ENCODE data around the gene SH2D4B.

SH2D4B gene

DNA sequence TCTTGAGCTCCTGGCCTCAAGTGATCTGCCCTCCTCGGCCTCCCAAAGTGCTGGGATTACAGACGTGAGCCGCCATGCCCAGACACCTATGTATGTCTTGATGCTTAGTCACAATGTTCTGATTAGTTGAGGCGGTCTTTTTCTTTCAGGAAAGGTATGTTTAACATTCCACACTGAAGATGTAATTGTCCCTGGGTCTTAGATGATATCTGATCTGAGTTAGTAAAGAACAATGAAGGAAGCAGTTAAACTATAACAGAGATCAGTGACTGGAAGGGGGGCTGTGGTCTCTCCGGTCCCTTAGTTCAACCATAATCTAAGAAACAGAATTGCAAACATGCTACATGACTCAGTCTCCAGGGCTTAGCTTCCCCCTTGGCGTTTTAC is 31.5 kb upstream of the SH2D4B start:
- TF ChIP-seq, protein P1, sequence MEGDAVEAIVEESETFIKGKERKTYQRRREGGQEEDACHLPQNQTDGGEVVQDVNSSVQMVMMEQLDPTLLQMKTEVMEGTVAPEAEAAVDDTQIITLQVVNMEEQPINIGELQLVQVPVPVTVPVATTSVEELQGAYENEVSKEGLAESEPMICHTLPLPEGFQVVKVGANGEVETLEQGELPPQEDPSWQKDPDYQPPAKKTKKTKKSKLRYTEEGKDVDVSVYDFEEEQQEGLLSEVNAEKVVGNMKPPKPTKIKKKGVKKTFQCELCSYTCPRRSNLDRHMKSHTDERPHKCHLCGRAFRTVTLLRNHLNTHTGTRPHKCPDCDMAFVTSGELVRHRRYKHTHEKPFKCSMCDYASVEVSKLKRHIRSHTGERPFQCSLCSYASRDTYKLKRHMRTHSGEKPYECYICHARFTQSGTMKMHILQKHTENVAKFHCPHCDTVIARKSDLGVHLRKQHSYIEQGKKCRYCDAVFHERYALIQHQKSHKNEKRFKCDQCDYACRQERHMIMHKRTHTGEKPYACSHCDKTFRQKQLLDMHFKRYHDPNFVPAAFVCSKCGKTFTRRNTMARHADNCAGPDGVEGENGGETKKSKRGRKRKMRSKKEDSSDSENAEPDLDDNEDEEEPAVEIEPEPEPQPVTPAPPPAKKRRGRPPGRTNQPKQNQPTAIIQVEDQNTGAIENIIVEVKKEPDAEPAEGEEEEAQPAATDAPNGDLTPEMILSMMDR (IDR thresholded peaks at IDR 0.05; ENCODE audit: control insufficient read depth, extremely low read depth, insufficient read depth): no peak
- H3K4me3 ChIP-seq (ENCODE audit: low read depth, low read length): no peak overlapping the region
- no peak for DNase-seq (ENCODE audit: low read depth)

DNA sequence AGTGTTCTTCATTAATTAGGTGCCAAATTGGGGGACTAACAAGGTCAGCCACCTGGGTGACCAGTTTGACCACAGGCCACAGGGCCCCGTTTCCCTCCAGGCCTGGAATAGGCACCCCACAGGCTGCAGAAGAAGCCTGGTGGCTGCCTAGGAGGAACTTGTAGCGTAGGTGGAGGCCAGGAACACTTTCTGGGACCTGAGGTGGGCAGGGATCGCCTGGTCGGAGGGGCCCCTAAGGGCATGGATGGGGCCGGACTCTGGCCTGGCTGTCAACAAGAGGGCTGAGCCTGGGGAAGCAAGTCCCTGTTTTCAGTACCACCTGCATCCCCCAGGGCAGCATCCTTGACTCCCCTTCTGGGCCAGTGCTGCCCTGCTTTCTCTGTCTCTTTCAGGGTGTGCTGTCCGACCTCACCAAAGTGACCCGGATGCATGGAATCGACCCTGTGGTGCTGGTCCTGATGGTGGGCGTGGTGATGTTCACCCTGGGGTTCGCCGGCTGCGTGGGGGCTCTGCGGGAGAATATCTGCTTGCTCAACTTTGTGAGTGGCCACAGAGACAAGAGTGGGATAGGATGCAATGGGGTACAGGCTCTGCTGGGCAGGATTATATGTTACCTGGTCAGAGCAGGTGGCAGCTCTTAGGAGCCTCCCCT is 30.7 kb upstream of the SH2D4B start:
- no peak for DNase-seq (ENCODE audit: low read depth)
- no peak overlapping the region for H3K4me3 ChIP-seq (ENCODE audit: low read depth, low read length)
- TF ChIP-seq, protein P1 (IDR thresholded peaks at IDR 0.05; ENCODE audit: control insufficient read depth, extremely low read depth, insufficient read depth): no peak

DNA sequence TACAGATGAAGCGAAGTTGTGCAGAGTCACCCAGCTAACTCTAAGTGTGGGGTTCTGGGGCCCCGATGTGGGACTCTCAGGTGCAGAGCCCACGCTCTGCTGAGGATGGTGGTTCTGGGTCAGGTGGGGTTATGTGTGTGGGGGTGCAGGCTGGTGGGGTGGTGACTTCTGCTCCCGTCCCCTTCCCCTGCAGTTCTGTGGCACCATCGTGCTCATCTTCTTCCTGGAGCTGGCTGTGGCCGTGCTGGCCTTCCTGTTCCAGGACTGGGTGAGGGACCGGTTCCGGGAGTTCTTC is 28.6 kb upstream of the SH2D4B start:
- TF ChIP-seq, protein P1 (IDR thresholded peaks at IDR 0.05; ENCODE audit: control insufficient read depth, extremely low read depth, insufficient read depth): no peak
- H3K4me3 ChIP-seq (ENCODE audit: low read depth, low read length): no peak overlapping the region

DNA sequence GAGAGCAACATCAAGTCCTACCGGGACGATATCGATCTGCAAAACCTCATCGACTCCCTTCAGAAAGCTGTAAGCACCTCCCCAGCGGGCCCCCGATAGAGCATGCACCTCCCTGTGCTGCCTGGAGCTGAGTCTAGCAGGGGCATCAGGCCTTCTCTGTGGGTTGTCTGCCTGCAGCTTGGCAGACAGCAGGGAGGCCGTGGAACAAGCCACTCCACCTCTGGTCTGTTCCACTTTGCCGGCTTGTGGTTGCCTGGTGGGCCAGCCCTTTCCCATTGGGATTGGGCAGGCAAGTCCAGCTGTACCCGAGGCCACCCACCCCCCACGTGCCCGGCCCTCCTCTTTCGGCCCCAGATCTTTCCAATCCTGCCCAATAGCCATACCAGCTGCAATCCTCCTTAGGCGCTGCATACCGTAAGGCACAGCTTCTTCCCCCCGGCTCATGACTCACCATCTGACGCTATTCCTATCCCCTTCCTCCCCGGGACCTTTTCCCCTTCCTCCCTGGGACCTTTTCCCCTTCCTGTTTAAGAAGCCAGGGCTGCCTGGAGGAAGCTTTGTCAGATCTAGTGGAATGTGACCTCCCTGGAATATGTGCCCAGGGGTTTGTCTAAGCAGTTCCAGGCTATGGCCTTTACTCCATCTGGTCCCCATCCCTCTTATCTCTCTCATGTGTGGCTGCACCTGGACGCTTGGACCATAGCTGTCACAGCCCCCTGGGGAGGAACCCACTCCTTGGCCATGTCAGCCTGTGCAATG is 28.1 kb upstream of the SH2D4B start:
- TF ChIP-seq, protein P1 (IDR thresholded peaks at IDR 0.05; ENCODE audit: control insufficient read depth, extremely low read depth, insufficient read depth): no peak
- DNase-seq (ENCODE audit: low read depth): no peak
- no peak overlapping the region for H3K4me3 ChIP-seq (ENCODE audit: low read depth, low read length)

More for the DNA sequence above, 28.6 kb upstream of the SH2D4B start:
- no peak for DNase-seq (ENCODE audit: low read depth)

DNA sequence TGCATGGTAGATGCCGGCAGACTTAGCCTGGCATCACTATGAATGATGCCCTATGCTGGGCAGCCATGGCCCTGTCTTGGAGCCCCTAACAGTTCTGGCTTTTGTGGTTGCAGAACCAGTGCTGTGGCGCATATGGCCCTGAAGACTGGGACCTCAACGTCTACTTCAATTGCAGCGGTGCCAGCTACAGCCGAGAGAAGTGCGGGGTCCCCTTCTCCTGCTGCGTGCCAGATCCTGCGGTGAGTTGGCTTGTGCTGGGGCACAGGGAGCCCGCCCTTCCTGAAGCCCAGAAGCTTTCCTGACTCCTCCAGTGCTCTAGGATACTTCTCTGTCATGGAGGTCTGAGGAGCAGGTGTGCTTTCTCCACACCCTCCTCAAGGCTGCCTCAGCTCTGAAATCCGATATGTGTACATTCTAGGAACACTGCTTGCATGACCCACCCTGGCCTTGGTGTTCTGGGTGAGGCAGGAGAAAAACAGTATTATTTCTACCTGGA is 25.6 kb upstream of the SH2D4B start:
- TF ChIP-seq, protein P1 (IDR thresholded peaks at IDR 0.05; ENCODE audit: control insufficient read depth, extremely low read depth, insufficient read depth): no peak
- H3K4me3 ChIP-seq (ENCODE audit: low read depth, low read length): no peak overlapping the region
- no peak for DNase-seq (ENCODE audit: low read depth)

DNA sequence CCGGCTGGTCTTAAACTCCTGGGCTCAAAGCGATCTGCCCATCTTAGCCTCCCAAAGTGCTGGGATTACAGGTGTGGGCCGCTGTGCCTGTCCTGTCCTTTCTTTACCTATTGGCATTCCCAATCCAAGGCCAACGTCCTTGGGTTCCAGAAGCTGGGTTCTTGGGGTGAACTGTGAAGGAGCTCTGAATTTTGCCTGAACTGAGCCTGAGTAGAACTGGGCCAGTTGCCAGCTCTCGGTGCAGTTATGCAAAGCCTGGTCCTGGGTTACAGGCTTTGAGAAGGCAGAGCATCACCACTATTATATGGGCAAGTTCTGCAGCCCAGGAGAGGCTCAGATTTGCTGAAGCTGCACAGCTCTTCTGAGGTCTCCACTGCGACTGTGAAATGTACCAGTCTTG is 24.6 kb upstream of the SH2D4B start:
- no peak for DNase-seq (ENCODE audit: low read depth)
- TF ChIP-seq, protein P1 (IDR thresholded peaks at IDR 0.05; ENCODE audit: control insufficient read depth, extremely low read depth, insufficient read depth): no peak
- no peak overlapping the region for H3K4me3 ChIP-seq (ENCODE audit: low read depth, low read length)

Data from LNCaP clone FGC (cell line).